Colonic mucosa (tissue), 4 donors: ENCODE results near the gene TMED1. TPM values are rescaled to one million over a fixed set of nuclear protein-coding genes. Genes with fewer than 3 reads are reported as not detected.

Experiments used
- DNase-seq: peaks from one replicate; pipeline ENCODE4 v3.0.0-alpha.2; 2020
- H3K27ac ChIP-seq: fragments of 200-600 bp; one replicate; pipeline ENCODE4 v1.8.0; 2021
- H3K27me3 ChIP-seq: fragments of 200-600 bp; one replicate; pipeline ENCODE4 v1.8.0; 2021
- H3K36me3 ChIP-seq: fragments of 200-600 bp; one replicate; pipeline ENCODE4 v1.8.0; 2021
- H3K4me1 ChIP-seq: fragments of 200-600 bp; one replicate; pipeline ENCODE4 v1.8.0; 2021; ENCODE audit warnings: mild to moderate bottlenecking
- H3K4me3 ChIP-seq: fragments of 200-600 bp; one replicate; pipeline ENCODE4 v1.8.0; 2021
- H3K9ac ChIP-seq, 2 donors: one replicate each; pipeline ENCODE4 v1.7.0; 2013; ENCODE audit warnings: control low read depth in 2 of 2, low read depth in 2 of 2, low read length in 2 of 2
- H3K9me3 ChIP-seq: fragments of 200-600 bp; one replicate; pipeline ENCODE4 v1.8.0; 2021
- intact Hi-C: fragments of 100-400 bp; cut with DNase I; formaldehyde crosslinking; loops from one replicate; pipeline ENCODE4 v1.14.1; 2022
- total RNA-seq, 2 donors: library from RNA; stranded (reverse); fragmentation: NEBNext Ultra II Directional in 1 of 2; extraction: Animal tissue kit (Norgen Biotek cat#: 25700) in 1 of 2; gene quantifications; one replicate each; pipeline ENCODE4 v1.2.1, GENCODE V29; 2021
- TF ChIP-seq, protein P1 (sequence below): fragments of 200-600 bp; IDR thresholded peaks from one replicate; pipeline ENCODE4 v1.8.0; 2022; ENCODE audit warnings: antibody characterized with exemption, mild to moderate bottlenecking
- donor health status: healthy.
- donor health status: DM: no; HTN: no; CAD: no.
- donor health status: DM: no; HTN: no; CAD: no.

The TMED1 gene
- total RNA-seq, 2 donors from 2014 or later, result 21.2 to 22.5 TPM

DNA sequence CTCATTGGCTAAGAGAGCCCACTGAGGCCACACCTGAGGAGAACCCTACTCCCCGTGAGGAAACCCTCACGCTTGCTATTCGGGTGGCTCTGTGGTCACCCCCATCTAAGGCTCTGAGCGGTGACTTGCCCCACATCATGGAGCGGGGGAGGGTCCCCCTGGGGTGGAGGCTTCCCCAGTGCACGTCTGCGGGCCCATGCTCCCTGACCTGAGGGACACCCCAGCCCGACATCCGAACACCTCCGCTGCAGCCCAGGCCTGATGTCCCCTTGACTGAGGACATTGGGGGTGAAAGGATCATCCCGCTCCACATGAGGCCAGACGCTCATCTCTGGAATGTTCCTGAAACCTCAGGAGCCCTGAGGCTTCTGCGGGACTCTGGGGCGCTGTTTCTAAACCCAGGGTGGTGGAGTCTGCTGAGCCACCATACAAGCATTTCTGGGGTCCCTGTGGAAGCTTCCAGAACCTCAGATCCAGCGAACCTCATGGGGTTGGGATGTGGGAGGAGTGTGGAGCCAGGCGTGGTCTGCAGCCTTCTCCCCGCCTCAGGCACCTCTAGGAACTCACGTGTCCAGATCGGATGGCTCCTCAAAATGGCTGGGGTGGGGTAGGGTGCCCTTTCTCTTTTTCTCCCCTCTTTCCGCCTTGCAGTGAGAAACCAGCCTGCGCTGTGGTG, 19.9 kb downstream of the TMED1 start:
- intact Hi-C loops, result no loop called here
- Histone ChIP-seq H3K4me3 (peak overlapping the region; percentile 18), H3K27me3 (no peaks in the 10 kb centered on the region), H3K9ac (peak overlapping the region; percentile 46 to 53), H3K4me1 (no peaks in the 10 kb centered on the region), H3K36me3 (peaks cover 14% of the 10 kb centered on the region), H3K9me3 (no peaks in the 10 kb centered on the region), H3K27ac (peak overlapping the region; percentile 65)
- DNase-seq, result no peak
- TF ChIP-seq, protein P1, sequence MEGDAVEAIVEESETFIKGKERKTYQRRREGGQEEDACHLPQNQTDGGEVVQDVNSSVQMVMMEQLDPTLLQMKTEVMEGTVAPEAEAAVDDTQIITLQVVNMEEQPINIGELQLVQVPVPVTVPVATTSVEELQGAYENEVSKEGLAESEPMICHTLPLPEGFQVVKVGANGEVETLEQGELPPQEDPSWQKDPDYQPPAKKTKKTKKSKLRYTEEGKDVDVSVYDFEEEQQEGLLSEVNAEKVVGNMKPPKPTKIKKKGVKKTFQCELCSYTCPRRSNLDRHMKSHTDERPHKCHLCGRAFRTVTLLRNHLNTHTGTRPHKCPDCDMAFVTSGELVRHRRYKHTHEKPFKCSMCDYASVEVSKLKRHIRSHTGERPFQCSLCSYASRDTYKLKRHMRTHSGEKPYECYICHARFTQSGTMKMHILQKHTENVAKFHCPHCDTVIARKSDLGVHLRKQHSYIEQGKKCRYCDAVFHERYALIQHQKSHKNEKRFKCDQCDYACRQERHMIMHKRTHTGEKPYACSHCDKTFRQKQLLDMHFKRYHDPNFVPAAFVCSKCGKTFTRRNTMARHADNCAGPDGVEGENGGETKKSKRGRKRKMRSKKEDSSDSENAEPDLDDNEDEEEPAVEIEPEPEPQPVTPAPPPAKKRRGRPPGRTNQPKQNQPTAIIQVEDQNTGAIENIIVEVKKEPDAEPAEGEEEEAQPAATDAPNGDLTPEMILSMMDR, result no peak

DNA sequence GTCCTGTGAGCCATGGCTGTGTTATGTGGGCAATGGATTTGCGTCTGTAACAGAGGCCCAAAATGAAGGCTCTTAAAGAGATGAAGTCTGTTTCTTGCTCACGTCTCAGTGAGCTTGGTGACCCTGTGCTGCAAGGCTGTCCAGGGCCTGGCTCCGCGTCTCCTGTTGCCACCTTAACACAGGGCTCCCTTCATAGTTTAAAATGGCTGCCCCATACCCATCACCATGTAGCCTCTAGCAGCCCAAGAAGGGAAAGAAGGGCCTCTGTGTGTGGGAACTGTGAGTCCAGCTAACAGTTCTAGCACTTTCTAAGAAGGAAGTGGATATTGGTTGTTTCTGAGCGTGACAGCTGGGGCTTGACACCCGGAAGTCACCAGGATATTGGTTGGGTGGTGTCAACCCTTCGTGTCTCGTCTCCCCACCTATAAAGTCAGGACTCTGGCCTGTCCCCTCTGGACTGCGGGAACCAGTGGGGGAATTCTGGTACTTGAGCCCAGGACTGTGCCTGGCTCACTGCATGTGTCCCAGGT, 20.9 kb downstream of the TMED1 start:
- H3K36me3 ChIP-seq, result peaks cover 24% of the 10 kb centered on the region
- intact Hi-C loops, result no loop called here
- H3K9me3 ChIP-seq, result no peaks in the 10 kb centered on the region
- no peaks in the 10 kb centered on the region for H3K4me1 ChIP-seq
- H3K27me3 ChIP-seq, result no peaks in the 10 kb centered on the region
- H3K4me3 ChIP-seq, result no peak overlapping the region
- H3K27ac ChIP-seq, result no peak overlapping the region
- H3K9ac ChIP-seq, result no peak overlapping the region
- TF ChIP-seq, protein P1, result no peak
- no peak for DNase-seq

DNA sequence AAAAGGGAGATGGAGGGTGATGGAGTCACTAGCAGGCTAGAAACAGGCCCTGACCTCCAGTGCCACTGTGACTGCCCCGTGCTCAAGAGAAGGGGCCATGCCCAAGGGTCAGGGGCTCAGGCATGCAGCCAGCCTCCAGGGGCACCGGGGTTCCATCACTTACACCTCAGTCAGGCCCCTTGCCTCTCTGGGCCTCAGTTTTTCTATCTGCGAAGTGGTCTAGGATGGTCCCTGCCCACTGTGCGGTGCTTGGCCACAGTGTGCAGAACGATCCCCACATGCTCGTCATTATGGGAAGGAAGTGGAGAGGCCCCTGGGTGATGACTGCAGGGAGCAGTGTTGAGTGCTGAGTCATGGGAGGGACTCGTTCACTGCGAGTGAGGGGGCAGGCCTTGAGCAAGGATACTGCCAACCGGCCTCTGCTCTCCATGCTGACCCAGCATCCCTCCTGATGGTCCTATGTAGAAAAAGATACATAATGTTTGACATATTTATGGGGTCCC, 23.1 kb downstream of the TMED1 start:
- H3K9ac ChIP-seq, result no peak overlapping the region
- no peak overlapping the region for H3K4me3 ChIP-seq
- no peak for DNase-seq
- intact Hi-C loops, result no loop called here
- no peaks in the 10 kb centered on the region for H3K9me3 ChIP-seq
- H3K27ac ChIP-seq, result peak overlapping the region; percentile 37
- H3K36me3 ChIP-seq, result peaks cover 19% of the 10 kb centered on the region
- no peaks in the 10 kb centered on the region for H3K4me1 ChIP-seq
- TF ChIP-seq, protein P1, result no peak
- H3K27me3 ChIP-seq, result no peaks in the 10 kb centered on the region

DNA sequence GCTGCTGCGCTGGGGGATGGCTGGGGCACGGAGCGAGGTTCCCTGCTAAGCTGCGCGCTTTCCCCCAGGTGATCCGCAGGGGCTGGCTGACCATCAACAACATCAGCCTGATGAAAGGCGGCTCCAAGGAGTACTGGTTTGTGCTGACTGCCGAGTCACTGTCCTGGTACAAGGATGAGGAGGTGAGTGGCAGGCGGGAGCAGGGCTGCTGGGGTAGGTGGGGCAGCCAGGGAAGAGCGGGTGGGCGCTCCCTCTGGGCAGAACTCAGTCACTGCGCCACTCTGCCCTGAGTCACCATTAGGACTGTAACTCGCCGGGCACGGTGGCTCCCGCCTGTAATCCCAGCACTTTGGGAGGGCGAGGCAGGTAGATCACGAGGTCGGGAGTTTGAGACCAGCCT, 23.8 kb downstream of the TMED1 start:
- peaks cover 19% of the 10 kb centered on the region for H3K36me3 ChIP-seq
- H3K27ac ChIP-seq, result no peak overlapping the region
- H3K4me3 ChIP-seq, result no peak overlapping the region
- no peaks in the 10 kb centered on the region for H3K9me3 ChIP-seq
- no peak overlapping the region for H3K9ac ChIP-seq
- H3K27me3 ChIP-seq, result no peaks in the 10 kb centered on the region
- no peaks in the 10 kb centered on the region for H3K4me1 ChIP-seq
- no peak for DNase-seq
- intact Hi-C loops, result no loop called here
- TF ChIP-seq, protein P1, result no peak

DNA sequence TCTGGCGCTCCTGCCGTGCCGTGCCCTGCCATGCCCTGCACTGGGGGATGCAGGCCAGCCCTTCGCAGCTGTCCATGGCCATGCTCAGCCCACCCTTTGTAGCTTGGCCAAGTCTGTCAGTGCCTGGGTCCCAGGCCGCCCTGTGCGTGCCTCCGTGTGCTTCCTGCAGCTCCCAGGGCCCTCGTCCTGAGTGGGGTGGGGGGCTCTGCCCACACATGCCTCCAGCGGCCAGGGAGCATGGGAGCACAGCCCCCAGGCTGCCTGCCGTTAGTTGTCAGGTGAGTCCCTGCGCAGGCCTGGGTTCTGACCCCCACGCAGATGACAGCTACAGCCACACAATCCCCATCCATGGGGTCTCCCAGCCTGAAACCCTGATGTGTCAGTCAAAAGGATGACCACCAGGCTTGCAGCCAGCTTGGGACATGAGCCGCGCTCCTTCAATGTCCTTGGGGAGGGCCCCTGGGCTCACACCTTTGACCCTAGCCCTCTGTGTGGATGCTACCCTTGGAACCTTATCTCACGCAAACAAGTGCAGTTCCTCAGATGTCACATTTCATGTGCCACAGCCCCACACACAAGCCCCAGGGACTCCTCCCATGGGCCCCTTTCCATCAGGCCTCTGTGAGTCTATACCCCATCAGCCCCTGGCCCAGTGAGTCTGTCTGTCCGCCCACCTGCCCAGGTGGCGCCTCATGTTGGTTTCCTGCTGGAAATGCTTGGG, 24.5 kb downstream of the TMED1 start:
- intact Hi-C loops, result no loop called here
- H3K9ac ChIP-seq, result peak overlapping the region in 1 of 2 donors; percentile 18
- H3K36me3 ChIP-seq, result peaks cover 19% of the 10 kb centered on the region
- H3K9me3 ChIP-seq, result no peaks in the 10 kb centered on the region
- TF ChIP-seq, protein P1, result no peak
- H3K27ac ChIP-seq, result no peak overlapping the region
- no peak for DNase-seq
- no peaks in the 10 kb centered on the region for H3K4me1 ChIP-seq
- H3K4me3 ChIP-seq, result no peak overlapping the region
- H3K27me3 ChIP-seq, result no peaks in the 10 kb centered on the region
